ENCODE results near the gene AIG1.

Gene AIG1

GRCh38 chr6:143356101-143356880 is 295.6 kb downstream of the AIG1 start:
- H3K4me3 ChIP-seq (ENCODE audit: low read depth, low read length): no peak overlapping the region
- no peak for TF ChIP-seq CTCF (IDR thresholded peaks at IDR 0.05; ENCODE audit: low read depth, low read length)

- TF ChIP-seq CTCF (IDR thresholded peaks at IDR 0.05; ENCODE audit: low read depth, low read length): no peak
- H3K4me3 ChIP-seq (ENCODE audit: low read depth, low read length): no peak overlapping the region
These were observed 296.5 kb downstream of the AIG1 start for GRCh38 chr6:143357152-143357551.

GRCh38 chr6:143357561-143358255 is 297.0 kb downstream of the AIG1 start:
- TF ChIP-seq CTCF (IDR thresholded peaks at IDR 0.05; ENCODE audit: low read depth, low read length): no peak

GRCh38 chr6:143361536-143362191 is 301.0 kb downstream of the AIG1 start:
- no peak overlapping the region for H3K4me3 ChIP-seq (ENCODE audit: low read depth, low read length)
- TF ChIP-seq CTCF (IDR thresholded peaks at IDR 0.05; ENCODE audit: low read depth, low read length): no peak

More at GRCh38 chr6:143357561-143358255, 297.0 kb downstream of the AIG1 start:
- no peak overlapping the region for H3K4me3 ChIP-seq (ENCODE audit: low read depth, low read length)

- H3K4me3 ChIP-seq (ENCODE audit: low read depth, low read length): no peak overlapping the region
- no peak for TF ChIP-seq CTCF (IDR thresholded peaks at IDR 0.05; ENCODE audit: low read depth, low read length)
These were observed 301.5 kb downstream of the AIG1 start for GRCh38 chr6:143362192-143362558.

GRCh38 chr6:143363299-143363698 is 302.6 kb downstream of the AIG1 start:
- no peak for TF ChIP-seq CTCF (IDR thresholded peaks at IDR 0.05; ENCODE audit: low read depth, low read length)
- no peak overlapping the region for H3K4me3 ChIP-seq (ENCODE audit: low read depth, low read length)

GRCh38 chr6:143368426-143368825 is 307.7 kb downstream of the AIG1 start:
- no peak overlapping the region for H3K4me3 ChIP-seq (ENCODE audit: low read depth, low read length)
- TF ChIP-seq CTCF (IDR thresholded peaks at IDR 0.05; ENCODE audit: low read depth, low read length): no peak
